GM12878 (cell line): ENCODE results near the gene CRIM1. TPM values are rescaled to one million over a fixed set of nuclear protein-coding genes. Genes with fewer than 3 reads are reported as not detected.

Experiments used
- ASH2L ChIP-seq: fragments of 300-600, 200-600 bp; sonication (generic); IDR thresholded peaks from 2 replicates; pipeline ENCODE4 v1.6.1; 2017; ENCODE audit warnings: low read depth, mild to moderate bottlenecking, borderline replicate concordance
- BCL3 ChIP-seq: IDR thresholded peaks from 2 replicates; pipeline ENCODE4 v1.6.1; 2011; ENCODE audit warnings: borderline replicate concordance, low read depth, mild to moderate bottlenecking, moderate library complexity, low read length; ENCODE audit not compliant: insufficient read depth, poor library complexity, severe bottlenecking
- ETV6 ChIP-seq, 2 experiments: fragments of 450-650 bp in 1 of 2; IDR thresholded peaks in 1 of 2; conservative IDR thresholded peaks in 1 of 2; 2 replicates each; pipeline ENCODE4 v1.6.1; 2014; ENCODE audit warnings: antibody characterized with exemption in 1 of 2, borderline replicate concordance in 1 of 2, low read depth in 1 of 2, mild to moderate bottlenecking in 1 of 2, moderate library complexity in 1 of 2
- HDAC6 ChIP-seq: fragments of 200-600 bp; sonication (generic); IDR thresholded peaks from one replicate; pipeline ENCODE4 v1.8.0; 2017; ENCODE audit warnings: antibody characterized with exemption; ENCODE audit not compliant: unreplicated experiment
- IKZF1 ChIP-seq: fragments of 450-650 bp; conservative IDR thresholded peaks from 2 replicates; pipeline ENCODE4 v1.6.1; 2017; ENCODE audit warnings: antibody characterized with exemption, mild to moderate bottlenecking
- LARP7 ChIP-seq: fragments of 450-650 bp; IDR thresholded peaks from 2 replicates; pipeline ENCODE4 v1.6.1; 2017; ENCODE audit warnings: mild to moderate bottlenecking
- MYB ChIP-seq: fragments of 150-350 bp; IDR thresholded peaks from 2 replicates; pipeline ENCODE4 v1.6.1; 2014; ENCODE audit warnings: mild to moderate bottlenecking, low read depth, low read length, borderline replicate concordance
- RBBP5 ChIP-seq: fragments of 200-600 bp; sonication (generic); conservative IDR thresholded peaks from 2 replicates; pipeline ENCODE4 v1.6.1; 2016
- SREBF1 ChIP-seq: IDR thresholded peaks from 2 replicates; pipeline ENCODE4 v1.6.1; 2012; ENCODE audit warnings: mild to moderate bottlenecking, low read length
- ZBTB33 ChIP-seq: fragments of 450-650 bp; IDR thresholded peaks from 2 replicates; pipeline ENCODE4 v1.6.1; 2017; ENCODE audit warnings: mild to moderate bottlenecking
- ZNF274 ChIP-seq: IDR thresholded peaks from one replicate; pipeline ENCODE4 v1.8.0; 2011; ENCODE audit not compliant: insufficient read length, insufficient read depth
- polyA plus RNA-seq, 11 experiments: library from polyadenylated mRNA; depleted of rRNA in 4 of 11; unstranded in 6 of 11; stranded (reverse) in 5 of 11; fragments of >200 nt; fragmentation: Nextera tagmentation in 4 of 11; fragmentation: Illumina TruSeq in 1 of 11; extraction: Ambion mirVana in 4 of 11; extraction: Trizol in 1 of 11; gene quantifications; 1 replicate in 1 of 11; 2 replicates in 10 of 11; pipeline versions ENCODE4 v1.2.1 to v1.2.3, GENCODE V29; 2011 to 2016; ENCODE audit warnings: inconsistent platforms in 2 of 11, missing spikeins in 2 of 11, low read depth in 1 of 11
- total RNA-seq, 4 experiments: library from RNA; depleted of rRNA in 3 of 4; stranded (reverse); fragments of >200 nt in 3 of 4; fragmentation: Illumina TruSeq in 1 of 4; extraction: Trizol in 1 of 4; gene quantifications; 2 replicates each; pipeline versions ENCODE4 v1.2.1 to v1.2.3, GENCODE V29; 2013 to 2021
- TF ChIP-seq, protein P1 (sequence below): fragments of 450-650 bp; formaldehyde crosslinking; IDR thresholded peaks from 2 replicates; pipeline ENCODE4 v1.4.0; 2022; ENCODE audit warnings: mild to moderate bottlenecking, moderate library complexity

The CRIM1 gene
- total and polyA plus RNA-seq, 10 of the 15 experiments (the other 5 are each of a cell fraction or from before 2014, with no cell fraction given) = 0.42 to 7.4 (median 3.1) TPM

- TF ChIP-seq ZBTB33 (no peak), ASH2L (no peak), SREBF1 (no peak), ETV6 (conservative IDR thresholded peaks at IDR 0.05 in 1 of 2, IDR thresholded peaks at IDR 0.05 in 1 of 2; ENCODE audit: borderline replicate concordance in 1 of 2, low read depth in 1 of 2) (no peak), HDAC6 (no peak), MYB (no peak), RBBP5 (no peak), BCL3 (no peak), ZNF274 (no peak), IKZF1 (no peak), LARP7 (no peak)
- TF ChIP-seq, protein P1, sequence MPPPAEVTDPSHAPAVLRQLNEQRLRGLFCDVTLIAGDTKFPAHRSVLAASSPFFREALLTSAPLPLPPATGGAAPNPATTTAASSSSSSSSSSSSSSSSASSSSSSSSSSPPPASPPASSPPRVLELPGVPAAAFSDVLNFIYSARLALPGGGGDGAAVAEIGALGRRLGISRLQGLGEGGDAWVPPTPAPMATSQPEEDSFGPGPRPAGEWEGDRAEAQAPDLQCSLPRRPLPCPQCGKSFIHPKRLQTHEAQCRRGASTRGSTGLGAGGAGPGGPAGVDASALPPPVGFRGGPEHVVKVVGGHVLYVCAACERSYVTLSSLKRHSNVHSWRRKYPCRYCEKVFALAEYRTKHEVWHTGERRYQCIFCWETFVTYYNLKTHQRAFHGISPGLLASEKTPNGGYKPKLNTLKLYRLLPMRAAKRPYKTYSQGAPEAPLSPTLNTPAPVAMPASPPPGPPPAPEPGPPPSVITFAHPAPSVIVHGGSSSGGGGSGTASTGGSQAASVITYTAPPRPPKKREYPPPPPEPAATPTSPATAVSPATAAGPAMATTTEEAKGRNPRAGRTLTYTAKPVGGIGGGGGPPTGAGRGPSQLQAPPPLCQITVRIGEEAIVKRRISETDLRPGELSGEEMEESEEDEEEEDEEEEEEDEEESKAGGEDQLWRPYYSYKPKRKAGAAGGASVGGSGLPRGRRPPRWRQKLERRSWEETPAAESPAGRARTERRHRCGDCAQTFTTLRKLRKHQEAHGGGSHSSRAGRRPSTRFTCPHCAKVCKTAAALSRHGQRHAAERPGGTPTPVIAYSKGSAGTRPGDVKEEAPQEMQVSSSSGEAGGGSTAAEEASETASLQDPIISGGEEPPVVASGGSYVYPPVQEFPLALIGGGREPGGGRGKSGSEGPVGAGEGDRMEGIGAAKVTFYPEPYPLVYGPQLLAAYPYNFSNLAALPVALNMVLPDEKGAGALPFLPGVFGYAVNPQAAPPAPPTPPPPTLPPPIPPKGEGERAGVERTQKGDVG (CRISPR knock-in tag) = no peak
Measured at GRCh38 chr2:36371928-36372391, 16.4 kb downstream of the CRIM1 start (continued).
